ENCODE results near the gene INSM2.

Gene INSM2

GRCh38 chr14:35533357-35534207, at the start of gene INSM2:
Gene INSM2 (plus strand): TSS chr14:35534164. CDS start chr14:35534253, 89 bp downstream.
- no peak for DNase-seq (ENCODE audit: low read depth in 2 of 2)

DNA sequence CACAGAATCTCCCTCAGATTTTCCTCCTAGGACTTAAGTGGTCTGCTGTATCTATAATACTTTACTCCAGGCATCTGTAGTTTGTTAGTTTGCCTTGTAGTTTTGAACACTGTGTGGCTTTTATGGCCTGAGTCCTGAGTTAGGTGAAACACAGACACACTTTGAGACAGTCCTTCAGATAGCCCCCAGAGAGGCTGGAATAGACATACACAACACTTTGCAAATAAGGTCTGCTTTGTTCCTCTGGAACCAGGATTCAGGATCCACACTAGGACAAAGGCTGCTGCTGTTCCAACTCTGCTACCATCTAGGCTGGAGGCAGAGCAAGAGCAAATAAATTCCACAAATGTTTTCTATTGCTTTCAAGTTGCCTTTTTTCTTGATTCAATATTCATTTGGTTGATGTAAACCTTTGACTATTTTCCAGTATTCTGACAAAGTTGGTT, 41.4 kb upstream of the INSM2 start:
- DNase-seq (ENCODE audit: low read depth in 2 of 2), result no peak

GRCh38 chr14:35495278-35495677, 38.7 kb upstream of the INSM2 start:
- DNase-seq (ENCODE audit: low read depth in 2 of 2), result no peak

DNA sequence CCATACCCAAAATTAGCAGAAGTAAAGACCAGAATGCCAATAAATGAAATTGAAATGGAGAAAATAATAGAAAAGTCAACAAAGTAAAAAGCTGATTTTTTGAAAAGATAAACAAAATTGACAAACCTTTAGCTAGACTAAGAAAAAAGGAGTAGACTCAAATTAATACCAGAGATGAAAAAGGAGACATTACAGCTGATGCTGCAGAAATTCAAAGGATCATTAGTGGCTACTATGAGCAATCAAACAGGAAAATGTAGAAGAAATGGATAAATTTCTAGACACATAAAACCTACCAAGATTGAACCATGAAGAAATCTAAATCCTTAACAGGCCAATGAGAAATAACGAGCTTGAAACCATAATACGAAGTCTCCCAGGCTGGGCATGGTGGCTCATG, 34.8 kb upstream of the INSM2 start:
- no peak for DNase-seq (ENCODE audit: low read depth in 2 of 2)

- no peak for DNase-seq (ENCODE audit: low read depth in 2 of 2)
These were observed 30.3 kb upstream of the INSM2 start for GRCh38 chr14:35503646-35504045.

- DNase-seq (ENCODE audit: low read depth in 2 of 2), result no peak
These were observed 29.7 kb upstream of the INSM2 start for GRCh38 chr14:35504260-35504659.

DNA sequence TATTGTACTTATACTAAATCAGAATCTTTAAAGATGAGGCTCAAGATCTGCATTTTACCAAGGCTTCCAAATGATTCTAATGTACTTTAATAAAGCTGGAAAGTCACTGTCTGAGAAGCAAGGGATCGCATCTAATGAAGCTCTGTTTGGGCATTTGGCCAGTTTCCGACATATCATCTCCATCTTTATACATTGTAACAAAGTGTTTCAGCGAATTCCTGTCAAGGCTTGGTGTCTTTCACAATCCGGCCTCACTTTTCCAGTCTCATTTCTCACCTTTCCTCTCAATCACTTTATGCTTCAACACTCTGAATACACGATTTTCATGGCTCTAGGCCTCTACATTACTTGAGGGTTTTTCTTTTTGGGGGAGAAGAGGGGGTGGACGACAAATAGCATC, 27.5 kb upstream of the INSM2 start:
- DNase-seq (ENCODE audit: low read depth in 2 of 2), result no peak

- no peak for DNase-seq (ENCODE audit: low read depth in 2 of 2)
These were observed 27.0 kb upstream of the INSM2 start for GRCh38 chr14:35506927-35507326.

GRCh38 chr14:35509846-35510245, 24.1 kb upstream of the INSM2 start:
- DNase-seq (ENCODE audit: low read depth in 2 of 2), result no peak

GRCh38 chr14:35512765-35513164, 21.2 kb upstream of the INSM2 start:
- no peak for DNase-seq (ENCODE audit: low read depth in 2 of 2)

DNA sequence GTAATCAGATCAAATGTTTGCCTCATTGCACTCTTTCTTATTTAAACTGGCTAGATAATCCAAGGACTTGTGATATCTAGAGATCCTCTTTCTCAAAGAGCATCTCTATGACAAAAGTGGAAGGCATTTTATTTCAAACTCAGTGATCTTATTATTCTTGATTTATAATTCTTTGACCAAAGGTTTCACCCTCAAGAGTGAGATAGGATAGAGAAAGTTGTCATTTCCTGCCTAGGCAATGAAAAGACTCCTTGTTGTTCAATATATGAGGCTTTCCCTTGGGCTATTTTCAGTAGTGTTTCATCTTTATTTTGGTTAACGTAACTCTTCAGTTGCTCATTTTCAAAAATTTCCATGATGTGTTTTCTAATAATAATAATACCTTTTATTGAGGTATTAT, 18.0 kb upstream of the INSM2 start:
- no peak for DNase-seq (ENCODE audit: low read depth in 2 of 2)

DNA sequence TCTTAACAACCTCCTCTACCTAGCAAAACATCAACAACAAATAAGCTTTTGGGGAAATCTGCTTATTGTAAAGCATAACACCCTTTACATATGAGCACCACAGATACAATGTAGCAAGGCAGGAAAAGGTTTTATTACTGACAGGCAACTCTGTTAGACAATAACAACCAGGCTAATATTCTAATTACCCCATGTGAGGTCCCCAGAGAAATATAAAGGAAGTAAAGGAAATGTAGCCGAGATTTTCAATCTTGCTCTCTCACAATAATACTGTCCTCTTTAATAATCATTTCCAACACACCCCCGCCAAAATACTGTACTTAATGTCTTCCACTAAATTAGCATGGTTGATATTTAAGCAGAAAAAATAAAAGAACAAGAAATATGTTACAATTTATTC, 14.0 kb upstream of the INSM2 start:
- no peak for DNase-seq (ENCODE audit: low read depth in 2 of 2)

DNA sequence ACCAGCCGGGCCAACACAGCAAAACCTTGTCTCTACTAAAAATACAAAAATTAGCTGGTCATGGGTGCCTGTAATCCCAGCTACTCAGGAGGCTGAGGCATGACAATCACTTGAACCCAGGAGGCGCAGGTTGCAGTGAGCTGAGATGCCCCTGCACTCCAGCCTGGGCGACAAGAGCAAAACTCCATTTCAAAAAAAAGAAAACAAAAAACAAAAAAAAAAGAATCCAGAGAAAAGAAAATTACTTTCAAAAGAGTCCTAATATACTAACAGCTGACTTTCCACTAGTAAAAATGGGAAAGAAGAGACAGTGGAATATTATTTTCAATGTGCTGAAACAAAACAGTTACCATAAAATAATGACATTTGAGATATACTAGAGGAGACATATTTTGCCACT, 8.3 kb upstream of the INSM2 start:
- no peak for DNase-seq (ENCODE audit: low read depth in 2 of 2)

- DNase-seq (ENCODE audit: low read depth in 2 of 2), result no peak
These were observed 7.0 kb upstream of the INSM2 start for GRCh38 chr14:35526962-35527361.

GRCh38 chr14:35531960-35532747, 1.8 kb upstream of the INSM2 start:
- no peak for DNase-seq (ENCODE audit: low read depth in 2 of 2)

- no peak for DNase-seq (ENCODE audit: low read depth in 2 of 2)
These were observed 1.1 kb upstream of the INSM2 start for GRCh38 chr14:35532783-35533356.

DNA sequence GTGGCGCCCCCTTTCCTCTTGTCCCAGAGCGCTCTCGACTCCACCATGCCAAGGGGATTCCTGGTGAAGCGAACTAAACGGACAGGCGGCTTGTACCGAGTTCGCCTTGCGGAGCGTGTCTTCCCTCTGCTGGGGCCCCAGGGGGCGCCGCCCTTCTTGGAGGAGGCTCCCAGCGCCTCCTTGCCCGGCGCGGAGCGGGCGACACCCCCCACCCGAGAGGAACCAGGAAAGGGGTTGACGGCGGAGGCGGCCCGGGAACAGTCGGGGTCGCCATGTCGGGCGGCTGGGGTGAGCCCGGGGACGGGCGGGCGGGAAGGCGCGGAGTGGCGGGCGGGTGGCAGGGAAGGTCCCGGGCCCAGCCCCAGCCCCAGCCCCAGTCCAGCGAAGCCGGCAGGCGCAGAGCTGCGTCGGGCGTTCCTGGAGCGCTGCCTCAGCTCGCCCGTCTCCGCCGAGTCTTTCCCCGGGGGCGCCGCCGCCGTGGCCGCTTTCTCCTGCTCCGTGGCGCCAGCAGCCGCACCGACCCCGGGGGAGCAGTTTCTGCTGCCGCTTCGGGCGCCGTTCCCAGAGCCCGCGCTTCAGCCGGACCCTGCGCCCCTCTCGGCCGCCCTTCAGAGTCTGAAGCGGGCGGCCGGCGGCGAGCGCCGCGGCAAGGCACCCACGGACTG, 376 bp downstream of the INSM2 start:
- DNase-seq (ENCODE audit: low read depth in 2 of 2), result no peak

DNA sequence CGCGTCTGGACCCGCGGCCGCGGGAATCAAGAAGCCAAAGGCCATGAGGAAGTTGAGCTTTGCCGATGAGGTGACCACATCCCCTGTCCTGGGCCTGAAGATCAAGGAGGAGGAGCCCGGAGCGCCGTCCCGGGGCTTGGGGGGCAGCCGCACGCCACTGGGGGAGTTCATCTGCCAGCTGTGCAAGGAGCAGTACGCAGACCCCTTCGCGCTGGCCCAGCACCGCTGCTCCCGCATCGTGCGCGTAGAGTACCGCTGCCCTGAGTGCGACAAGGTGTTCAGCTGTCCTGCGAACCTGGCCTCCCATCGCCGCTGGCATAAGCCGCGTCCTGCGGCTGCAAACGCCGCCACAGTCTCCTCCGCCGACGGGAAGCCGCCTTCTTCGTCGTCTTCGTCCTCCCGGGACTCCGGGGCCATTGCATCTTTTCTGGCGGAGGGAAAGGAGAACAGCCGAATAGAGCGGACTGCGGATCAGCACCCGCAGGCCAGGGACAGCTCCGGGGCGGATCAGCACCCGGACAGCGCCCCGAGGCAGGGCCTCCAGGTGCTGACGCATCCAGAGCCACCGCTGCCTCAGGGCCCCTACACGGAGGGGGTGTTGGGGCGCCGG, 1.0 kb downstream of the INSM2 start:
- DNase-seq (ENCODE audit: low read depth in 2 of 2), result no peak

- no peak for DNase-seq (ENCODE audit: low read depth in 2 of 2)
These were observed 1.6 kb downstream of the INSM2 start for GRCh38 chr14:35535483-35536112.

- DNase-seq (ENCODE audit: low read depth in 2 of 2), result no peak
These were observed 6.0 kb downstream of the INSM2 start for GRCh38 chr14:35539969-35540368.

DNA sequence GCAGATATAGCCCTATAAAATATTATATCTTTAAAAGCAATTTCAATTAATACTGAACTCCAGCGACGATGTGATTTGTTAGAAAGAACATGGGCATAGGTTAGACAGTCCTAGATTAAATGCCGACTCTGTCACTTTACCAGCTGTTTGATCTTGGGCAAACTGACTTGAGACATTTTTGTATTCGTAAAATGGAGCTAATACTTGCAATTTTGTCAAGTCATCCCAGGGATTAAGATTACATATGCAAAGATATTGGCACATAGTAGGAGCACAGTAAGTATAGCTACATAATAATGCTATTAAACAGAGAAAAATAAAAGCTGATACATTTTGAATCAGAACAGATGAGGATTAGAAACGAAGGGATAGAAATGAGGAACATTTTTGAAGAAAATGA, 9.0 kb downstream of the INSM2 start:
- DNase-seq (ENCODE audit: low read depth in 2 of 2), result no peak
